Activated naive CD8-positive, alpha-beta T cell treated with anti-CD3 and anti-CD28 coated beads, Interleukin-2, amount 10 ng/mL, durations not matched to agents 7 days and 5 days (primary cell): Measurements from ENCODE around the gene EIF2S3. TPM values are rescaled to one million over a fixed set of nuclear protein-coding genes. Genes with fewer than 3 reads are reported as not detected.
"Not testable (repeated sequence)": the region's sequence is repeated elsewhere in the genome, so short reads cannot be mapped to it uniquely, and the experiment has no call there.

ENCODE experiments used
- ATAC-seq: fragments of 150-1000 bp; cut with Tn5 transposase; one replicate; pipeline ENCODE4 v1.10.0; 2021; ENCODE audit warnings: low read depth, moderate library complexity
- POLR2A ChIA-PET: fragments of 350-600 bp; sonication (Branson Sonifier 250); formaldehyde crosslinking; loops from one replicate; lab custom pipeline; 2021; ENCODE audit warnings: antibody characterized with exemption; lab: Charles Lee
- DNase-seq: peaks from one replicate; pipeline ENCODE4 v3.0.0; 2021
- H3K27ac Mint-ChIP-seq: one replicate; pipeline ENCODE4 v1.8.0; 2022; ENCODE audit warnings: mild to moderate bottlenecking, mixed read lengths
- H3K27me3 Mint-ChIP-seq: one replicate; pipeline ENCODE4 v1.8.0; 2022; ENCODE audit warnings: mild to moderate bottlenecking, moderate library complexity, mixed read lengths
- H3K36me3 Mint-ChIP-seq: one replicate; pipeline ENCODE4 v1.8.0; 2021; ENCODE audit warnings: mild to moderate bottlenecking, mixed read lengths
- H3K4me1 Mint-ChIP-seq: one replicate; pipeline ENCODE4 v1.8.0; 2021; ENCODE audit warnings: mixed read lengths
- H3K4me3 Mint-ChIP-seq: one replicate; pipeline ENCODE4 v1.8.0; 2022; ENCODE audit warnings: mild to moderate bottlenecking, moderate library complexity, mixed read lengths
- H3K9me3 Mint-ChIP-seq: one replicate; pipeline ENCODE4 v1.8.0; 2021; ENCODE audit warnings: mixed read lengths
- total RNA-seq, 2 experiments: library from RNA; stranded (reverse); gene quantifications; one replicate each; pipeline ENCODE4 v1.2.3, GENCODE V29; 2021

Gene EIF2S3
- total RNA-seq, 2 experiments from 2014 or later, result 194 to 199 TPM

DNA sequence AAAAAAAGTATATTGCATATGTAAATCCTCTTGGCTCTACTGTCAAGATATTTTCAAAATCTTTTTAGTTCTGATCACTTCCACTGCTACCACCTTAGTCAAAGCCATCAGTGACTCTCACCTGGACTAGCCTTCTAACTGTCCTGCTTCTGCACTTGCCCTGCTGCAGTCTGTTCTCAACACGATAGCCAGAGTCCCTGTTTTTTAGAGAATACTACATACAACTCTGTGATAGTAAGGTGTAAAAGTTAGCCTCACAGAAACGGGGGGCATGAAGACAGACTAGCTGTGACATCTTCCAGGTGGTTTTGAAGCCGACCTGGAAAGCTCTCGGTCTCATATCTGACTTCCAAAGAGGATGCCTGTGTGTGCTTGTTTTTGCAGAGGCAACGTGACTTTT, 24.7 kb downstream of the EIF2S3 start:
- no peak for ATAC-seq
- Mint-ChIP-seq H3K4me3 (no peak overlapping the region), H3K27ac (no peak overlapping the region), H3K36me3 (peaks cover 20% of the 10 kb centered on the region), H3K4me1 (peaks cover 7% of the 10 kb centered on the region), H3K9me3 (no peaks in the 10 kb centered on the region), H3K27me3 (no peaks in the 10 kb centered on the region)
- POLR2A ChIA-PET, result no interaction called here
- DNase-seq, result no peak

DNA sequence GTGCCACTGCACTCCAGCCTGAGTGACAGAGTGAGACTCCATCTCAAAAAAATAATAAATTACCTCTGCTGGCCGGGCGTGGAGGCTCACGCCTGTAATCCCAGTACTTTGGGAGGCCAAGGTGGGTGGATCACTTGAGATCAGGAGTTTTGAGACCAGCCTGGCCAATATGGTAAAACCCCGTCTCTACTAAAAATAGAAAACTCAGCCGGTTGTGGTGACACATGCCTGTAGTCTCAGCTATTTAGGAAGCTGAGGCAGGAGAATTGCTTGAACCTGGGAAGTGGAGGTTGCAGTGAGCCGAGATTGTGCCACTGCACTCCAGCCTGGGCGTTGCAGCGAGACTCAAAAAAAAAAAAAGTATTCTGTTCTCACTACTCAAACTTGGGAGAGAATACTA, 25.5 kb downstream of the EIF2S3 start:
- ATAC-seq, DNase-seq, H3K27me3 Mint-ChIP-seq, H3K4me3 Mint-ChIP-seq, H3K27ac Mint-ChIP-seq, H3K9me3 Mint-ChIP-seq, POLR2A ChIA-PET, H3K4me1 Mint-ChIP-seq: not testable (repeated sequence)
- peaks cover 16% of the 10 kb centered on the region for H3K36me3 Mint-ChIP-seq

DNA sequence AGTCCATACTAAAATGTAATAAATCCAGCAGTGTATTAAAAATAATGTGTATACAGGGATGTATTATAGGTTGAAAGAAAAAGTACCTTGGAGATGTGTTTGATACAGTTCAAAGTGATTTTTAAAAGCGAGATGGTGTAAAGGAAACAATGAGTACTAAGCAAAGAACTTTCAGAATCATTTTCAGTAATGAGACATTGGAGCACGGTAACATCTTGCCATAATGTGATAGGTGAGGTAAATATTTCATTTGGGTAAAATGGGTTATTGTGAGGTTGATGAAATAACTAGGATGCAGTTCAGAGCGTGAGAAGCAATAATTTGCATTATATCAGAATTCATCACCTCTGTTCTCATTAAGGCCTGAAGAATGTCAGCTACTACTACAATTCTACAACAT, 25.9 kb downstream of the EIF2S3 start:
- peak overlapping the region; percentile 52 for H3K27ac Mint-ChIP-seq
- H3K4me3 Mint-ChIP-seq, result no peak overlapping the region
- peaks cover 12% of the 10 kb centered on the region for H3K36me3 Mint-ChIP-seq
- no peaks in the 10 kb centered on the region for H3K9me3 Mint-ChIP-seq
- H3K4me1 Mint-ChIP-seq, result peaks cover 7% of the 10 kb centered on the region
- no peak for ATAC-seq
- H3K27me3 Mint-ChIP-seq, result no peaks in the 10 kb centered on the region
- POLR2A ChIA-PET, result no interaction called here
- DNase-seq, result no peak

DNA sequence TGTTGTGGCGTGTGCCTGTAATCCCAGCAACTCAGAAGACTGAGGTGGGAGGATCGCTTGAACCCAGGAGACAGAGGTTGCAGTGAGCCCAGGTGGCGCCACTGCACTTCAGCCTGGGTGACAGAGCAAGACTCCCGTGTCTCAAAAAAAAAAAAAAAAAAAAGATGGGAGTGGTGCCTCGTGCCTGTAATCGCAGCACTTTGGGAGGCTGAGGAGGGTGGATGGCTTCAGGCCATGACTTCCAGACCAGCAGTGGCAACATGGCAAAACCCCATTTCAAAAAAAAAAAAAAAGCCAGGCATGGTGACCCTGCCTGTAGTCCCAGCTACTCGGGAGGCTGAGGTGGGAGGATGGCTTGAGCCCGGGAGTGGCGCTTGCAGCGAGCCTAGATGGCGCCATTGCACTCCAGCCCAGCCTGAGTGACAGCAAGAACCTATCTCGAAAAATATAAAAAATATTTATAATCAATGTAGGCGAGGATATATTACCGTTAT, 27.0 kb downstream of the EIF2S3 start:
- POLR2A ChIA-PET, result interaction anchor here (0.6 to 0.7 kb wide), 3 partner anchors 63 to 161 kb away, joined by 3 to 4 read pairs (median 3); no protein-coding TSS in a partner anchor
- Mint-ChIP-seq H3K27me3 (no peaks in the 10 kb centered on the region), H3K4me1 (peaks cover 7% of the 10 kb centered on the region), H3K27ac (no peak overlapping the region), H3K36me3 (peaks cover 6% of the 10 kb centered on the region), H3K9me3 (no peaks in the 10 kb centered on the region), H3K4me3 (peak overlapping the region; percentile 13)
- DNase-seq (peak; percentile 56), ATAC-seq (peak; percentile 82)

DNA sequence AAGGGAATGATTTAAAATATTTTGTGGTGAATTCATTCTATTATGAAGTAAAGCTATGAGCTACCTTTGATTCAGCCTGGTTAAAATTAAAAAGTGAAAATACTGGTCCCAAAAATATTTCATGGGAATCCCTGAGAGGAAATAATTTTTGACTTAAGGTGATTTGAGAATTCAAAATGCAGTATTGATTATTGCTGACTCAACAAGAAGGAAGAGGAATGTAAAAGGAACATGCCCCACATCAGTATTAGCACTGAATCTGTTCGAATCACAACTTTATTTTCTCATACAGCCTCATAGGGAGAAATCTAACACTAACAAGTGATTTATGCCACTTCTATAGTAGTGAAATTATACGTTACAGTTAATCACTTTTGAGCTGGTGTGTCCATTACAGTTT, 27.7 kb downstream of the EIF2S3 start:
- ATAC-seq (no peak), DNase-seq (no peak)
- Mint-ChIP-seq H3K9me3 (no peaks in the 10 kb centered on the region), H3K36me3 (peaks cover 5% of the 10 kb centered on the region), H3K27me3 (no peaks in the 10 kb centered on the region), H3K4me1 (peaks cover 7% of the 10 kb centered on the region), H3K27ac (no peak overlapping the region), H3K4me3 (no peak overlapping the region)
- POLR2A ChIA-PET, result interaction anchor here (0.6 kb wide), 2 partner anchors 62 to 160 kb away, joined by 3 to 4 read pairs; no protein-coding TSS in a partner anchor

DNA sequence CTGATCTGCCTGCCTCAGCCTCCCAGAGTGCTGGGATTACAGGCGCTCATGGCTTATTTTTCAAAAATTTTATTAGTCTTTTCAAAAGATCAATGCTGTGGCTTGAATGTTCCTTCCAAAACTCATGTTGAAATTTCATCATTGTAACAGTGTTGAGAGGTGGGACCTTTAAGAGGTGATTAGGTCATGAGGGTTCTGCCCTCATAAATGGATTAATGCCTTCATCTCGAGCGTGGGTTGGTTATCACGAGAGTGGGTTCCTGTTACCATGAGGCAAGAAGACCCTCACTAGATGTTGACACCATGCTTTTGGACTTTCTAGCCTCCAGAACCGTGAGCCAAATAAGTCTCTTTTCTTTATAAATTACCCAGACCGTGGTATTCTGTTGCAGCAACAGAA, 30.3 kb downstream of the EIF2S3 start:
- POLR2A ChIA-PET, result no interaction called here
- Mint-ChIP-seq H3K27ac (no peak overlapping the region), H3K4me1 (peaks cover 7% of the 10 kb centered on the region), H3K36me3 (no peaks in the 10 kb centered on the region), H3K27me3 (no peaks in the 10 kb centered on the region), H3K9me3 (no peaks in the 10 kb centered on the region), H3K4me3 (no peak overlapping the region)
- DNase-seq, result no peak
- ATAC-seq, result no peak

DNA sequence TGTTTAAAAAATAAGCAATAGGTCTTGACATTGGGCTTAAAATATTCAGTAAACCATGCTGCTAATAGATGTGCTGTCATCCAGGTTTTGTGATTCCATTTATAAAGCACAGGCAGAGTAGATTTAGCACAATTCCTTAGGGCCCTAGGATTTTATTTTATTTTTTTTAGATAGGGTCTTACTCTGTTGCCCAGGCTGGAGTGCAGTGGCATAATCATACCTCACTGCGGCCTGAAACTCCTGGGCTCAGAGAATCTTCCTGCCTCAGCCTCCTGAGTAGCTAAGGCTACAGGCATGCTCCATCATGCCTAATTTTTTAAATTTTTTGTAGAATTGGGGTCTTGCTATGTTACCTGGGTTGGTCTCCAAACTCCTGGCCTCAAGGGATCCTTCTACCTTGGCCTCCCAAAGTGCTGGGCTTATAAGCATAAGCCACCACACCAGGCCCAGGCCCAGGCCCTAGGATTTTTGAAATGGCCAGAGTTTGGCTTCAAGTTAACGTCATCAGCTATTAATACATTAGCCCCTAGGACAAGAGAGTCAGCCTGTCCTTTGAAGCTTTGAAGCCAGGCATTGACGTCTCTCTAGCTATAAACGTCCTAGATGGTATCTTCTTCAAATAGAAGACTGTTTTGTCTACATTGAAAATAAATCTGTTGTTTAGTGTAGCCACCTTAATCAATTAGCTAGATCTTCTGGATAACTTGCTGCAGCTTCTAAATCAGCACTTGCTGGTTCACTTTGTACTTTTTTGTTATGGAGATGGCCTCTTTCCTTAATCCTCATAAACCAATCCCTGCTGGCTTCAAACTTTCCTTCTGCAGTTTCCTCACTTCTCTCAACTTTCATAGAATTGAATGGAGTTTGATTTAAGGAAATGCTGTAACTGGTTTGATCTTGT, 35.8 kb downstream of the EIF2S3 start:
- Mint-ChIP-seq H3K27me3 (no peaks in the 10 kb centered on the region), H3K36me3 (no peaks in the 10 kb centered on the region), H3K4me3 (no peak overlapping the region), H3K27ac (no peak overlapping the region), H3K4me1 (no peaks in the 10 kb centered on the region), H3K9me3 (no peaks in the 10 kb centered on the region)
- no peak for DNase-seq
- POLR2A ChIA-PET, result no interaction called here
- no peak for ATAC-seq

DNA sequence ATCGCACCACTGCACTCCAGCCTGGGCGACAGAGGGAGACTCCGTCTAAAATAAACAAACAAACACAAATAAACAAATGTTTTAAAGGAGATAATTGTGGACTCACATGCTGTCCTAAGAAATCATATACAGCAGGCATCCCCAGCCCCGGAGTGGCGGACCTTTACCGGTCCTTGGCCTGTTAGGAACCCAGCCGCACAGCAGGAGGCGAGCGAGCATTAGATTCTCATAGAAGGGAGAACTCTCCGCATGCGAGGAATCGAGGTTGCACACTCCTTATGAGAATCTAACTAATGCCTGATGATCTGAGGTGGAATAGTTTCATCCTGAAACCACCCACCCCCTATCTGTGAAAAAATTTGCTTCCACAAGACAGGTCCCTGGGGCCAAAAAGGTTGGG, 39.0 kb downstream of the EIF2S3 start:
- Mint-ChIP-seq H3K4me3 (no peak overlapping the region), H3K36me3 (no peaks in the 10 kb centered on the region), H3K27ac (no peak overlapping the region), H3K4me1 (no peaks in the 10 kb centered on the region), H3K27me3 (no peaks in the 10 kb centered on the region), H3K9me3 (no peaks in the 10 kb centered on the region)
- POLR2A ChIA-PET, result no interaction called here
- no peak for DNase-seq
- ATAC-seq, result no peak

DNA sequence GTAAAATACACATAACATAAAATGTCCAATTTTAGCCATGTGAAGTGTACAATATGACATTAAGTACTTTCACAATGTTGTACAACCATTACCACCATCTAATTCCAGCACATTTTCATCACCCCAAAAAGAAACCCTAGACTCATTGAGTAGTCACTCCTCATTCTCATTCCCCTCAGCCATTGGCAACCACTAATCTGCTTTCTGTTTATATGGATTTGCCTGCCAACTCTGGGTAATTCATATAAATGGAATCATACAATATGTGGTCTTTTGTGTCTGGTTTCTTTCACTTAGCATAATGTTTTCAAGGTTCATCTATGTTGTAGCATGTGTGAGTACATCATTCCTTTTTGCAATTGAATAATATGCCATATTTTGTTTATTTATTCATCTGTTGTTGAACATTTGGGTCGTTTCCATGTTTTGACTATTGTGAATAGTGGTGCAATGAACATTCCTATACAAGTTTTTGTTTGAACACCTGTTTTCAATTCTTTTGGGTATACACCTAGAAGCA, 43.0 kb downstream of the EIF2S3 start:
- DNase-seq (no peak), ATAC-seq (no peak)
- H3K27me3 Mint-ChIP-seq, result no peaks in the 10 kb centered on the region
- H3K4me3 Mint-ChIP-seq, result no peak overlapping the region
- no peak overlapping the region for H3K27ac Mint-ChIP-seq
- POLR2A ChIA-PET, result no interaction called here
- H3K9me3 Mint-ChIP-seq, result no peaks in the 10 kb centered on the region
- no peaks in the 10 kb centered on the region for H3K36me3 Mint-ChIP-seq
- H3K4me1 Mint-ChIP-seq, result peaks cover 5% of the 10 kb centered on the region

DNA sequence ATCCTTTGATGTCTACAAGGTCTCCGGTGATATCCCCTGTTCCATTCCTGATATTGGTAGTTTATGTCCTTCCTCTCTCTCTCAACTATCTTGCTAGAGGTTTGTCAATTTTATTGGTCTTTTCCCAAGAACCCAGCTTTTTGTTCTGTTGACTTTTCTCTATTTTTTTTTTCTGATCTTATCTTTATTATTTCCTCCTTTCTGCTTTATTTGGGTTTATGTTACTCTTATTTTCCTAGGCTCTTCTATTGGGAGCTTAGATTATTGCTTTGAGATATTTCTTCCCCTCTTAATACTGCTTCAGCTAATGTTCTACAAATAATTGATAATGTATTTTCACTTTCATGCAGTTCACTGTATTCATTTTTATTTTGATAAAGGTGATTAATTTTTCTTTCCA, 44.2 kb downstream of the EIF2S3 start:
- H3K4me3 Mint-ChIP-seq, result no peak overlapping the region
- peaks cover 5% of the 10 kb centered on the region for H3K4me1 Mint-ChIP-seq
- H3K9me3 Mint-ChIP-seq, result no peaks in the 10 kb centered on the region
- no peaks in the 10 kb centered on the region for H3K36me3 Mint-ChIP-seq
- H3K27me3 Mint-ChIP-seq, result no peaks in the 10 kb centered on the region
- no peak overlapping the region for H3K27ac Mint-ChIP-seq
- POLR2A ChIA-PET, result no interaction called here
- DNase-seq (no peak), ATAC-seq (no peak)

DNA sequence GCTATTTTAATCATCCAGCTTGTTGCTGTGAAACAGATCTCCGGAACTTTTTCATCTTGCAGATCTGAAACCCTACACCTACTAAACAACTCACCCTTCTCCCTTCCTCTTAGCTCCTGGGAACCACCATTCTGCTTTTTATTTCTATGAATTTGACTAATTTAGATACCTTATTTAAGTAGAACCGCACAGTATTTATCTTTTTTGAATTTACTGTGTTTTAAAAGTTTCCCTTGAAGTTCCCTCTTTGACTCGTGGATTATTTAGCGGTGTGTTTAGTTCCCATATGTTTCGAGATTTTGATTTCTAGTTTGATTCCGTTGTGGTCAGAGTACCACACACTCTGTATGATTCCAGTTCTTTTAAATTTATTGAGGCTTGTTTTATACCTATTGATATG, 44.6 kb downstream of the EIF2S3 start:
- POLR2A ChIA-PET, result no interaction called here
- DNase-seq (no peak), ATAC-seq (no peak)
- H3K36me3 Mint-ChIP-seq, result no peaks in the 10 kb centered on the region
- no peak overlapping the region for H3K27ac Mint-ChIP-seq
- H3K9me3 Mint-ChIP-seq, result no peaks in the 10 kb centered on the region
- no peaks in the 10 kb centered on the region for H3K27me3 Mint-ChIP-seq
- peaks cover 5% of the 10 kb centered on the region for H3K4me1 Mint-ChIP-seq
- no peak overlapping the region for H3K4me3 Mint-ChIP-seq

DNA sequence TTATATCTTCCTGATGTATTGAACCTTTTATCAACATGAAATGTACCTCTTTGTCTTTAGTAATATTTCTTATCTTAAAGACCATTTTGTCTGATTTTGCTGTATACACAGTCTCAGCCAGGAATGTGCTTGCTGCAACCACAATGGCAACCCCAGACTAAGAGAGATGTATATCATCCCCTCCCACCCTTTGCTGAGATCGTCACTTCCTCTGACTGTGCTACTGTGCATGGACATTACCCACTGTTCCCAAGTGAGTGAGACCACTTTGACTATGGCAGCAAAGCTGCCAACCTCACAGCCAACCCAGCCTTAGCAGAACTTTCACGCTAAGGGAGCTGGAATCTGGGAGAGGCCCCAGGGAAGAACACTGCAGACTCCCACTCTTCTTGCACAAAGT, 46.0 kb downstream of the EIF2S3 start:
- ATAC-seq, result peak; percentile 52
- H3K9me3 Mint-ChIP-seq, result no peaks in the 10 kb centered on the region
- H3K27me3 Mint-ChIP-seq, result no peaks in the 10 kb centered on the region
- no peaks in the 10 kb centered on the region for H3K36me3 Mint-ChIP-seq
- no peak for DNase-seq
- H3K4me1 Mint-ChIP-seq, result peaks cover 5% of the 10 kb centered on the region
- H3K4me3 Mint-ChIP-seq, result no peak overlapping the region
- peak overlapping the region; percentile 20 for H3K27ac Mint-ChIP-seq
- POLR2A ChIA-PET, result no interaction called here

DNA sequence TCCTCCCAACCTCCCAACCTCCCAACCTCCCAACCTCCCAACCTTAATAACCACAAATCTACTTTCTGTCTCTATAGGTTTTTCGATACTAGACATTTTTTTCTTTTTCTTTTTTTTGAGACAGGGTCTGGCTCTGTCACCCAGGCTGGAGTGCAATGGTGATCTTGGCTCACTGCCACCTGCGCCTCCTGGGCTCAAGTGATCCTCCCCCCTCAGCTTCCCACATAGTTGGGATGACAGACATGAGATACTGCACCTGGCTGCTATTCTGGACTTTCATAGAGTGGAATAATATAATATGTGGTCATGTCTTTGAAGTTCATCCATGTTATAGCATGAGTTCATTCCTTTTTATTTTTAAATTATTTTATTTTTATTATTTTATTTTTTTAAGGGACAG, 55.3 kb downstream of the EIF2S3 start:
- H3K27ac Mint-ChIP-seq, result no peak overlapping the region
- no peaks in the 10 kb centered on the region for H3K36me3 Mint-ChIP-seq
- POLR2A ChIA-PET, result no interaction called here
- no peak for DNase-seq
- H3K4me3 Mint-ChIP-seq, result no peak overlapping the region
- no peaks in the 10 kb centered on the region for H3K4me1 Mint-ChIP-seq
- no peaks in the 10 kb centered on the region for H3K9me3 Mint-ChIP-seq
- H3K27me3 Mint-ChIP-seq, result no peaks in the 10 kb centered on the region
- ATAC-seq, result no peak

DNA sequence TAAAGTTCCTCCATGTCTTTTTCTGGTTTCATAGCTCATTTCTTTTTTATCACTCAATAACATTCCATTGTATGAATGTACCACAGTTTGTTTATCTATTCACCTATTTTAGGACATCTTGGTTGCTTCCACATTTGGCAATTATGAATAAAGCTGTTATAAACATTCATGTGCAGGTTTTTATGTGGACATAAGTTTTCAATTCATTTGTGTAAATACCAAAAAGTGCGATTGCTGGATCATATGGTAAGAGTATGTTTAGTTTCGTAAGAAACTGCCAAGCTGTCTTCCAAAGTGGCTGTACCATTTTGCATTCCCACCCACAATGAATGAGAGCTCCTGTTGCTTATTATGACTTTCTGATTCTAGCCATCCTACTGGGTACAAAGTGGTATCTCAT, 58.4 kb downstream of the EIF2S3 start:
- no peak for DNase-seq
- Mint-ChIP-seq H3K4me3 (no peak overlapping the region), H3K9me3 (no peaks in the 10 kb centered on the region), H3K36me3 (no peaks in the 10 kb centered on the region), H3K4me1 (no peaks in the 10 kb centered on the region), H3K27me3 (no peaks in the 10 kb centered on the region), H3K27ac (no peak overlapping the region)
- POLR2A ChIA-PET, result no interaction called here
- ATAC-seq, result no peak
